Stimulated activated CD8-positive, alpha-beta memory T cell treated with anti-CD3 and anti-CD28 coated beads, Interleukin-7, amount 100 ng/mL, for 1 hour (primary cell): ENCODE results near the gene EPHA8.

Experiments used
- DNase-seq, 2 donors: peaks; one replicate each; pipeline ENCODE4 v3.0.0-alpha.2; 2020; ENCODE audit warnings: low read depth in 2 of 2

EPHA8 gene

DNA sequence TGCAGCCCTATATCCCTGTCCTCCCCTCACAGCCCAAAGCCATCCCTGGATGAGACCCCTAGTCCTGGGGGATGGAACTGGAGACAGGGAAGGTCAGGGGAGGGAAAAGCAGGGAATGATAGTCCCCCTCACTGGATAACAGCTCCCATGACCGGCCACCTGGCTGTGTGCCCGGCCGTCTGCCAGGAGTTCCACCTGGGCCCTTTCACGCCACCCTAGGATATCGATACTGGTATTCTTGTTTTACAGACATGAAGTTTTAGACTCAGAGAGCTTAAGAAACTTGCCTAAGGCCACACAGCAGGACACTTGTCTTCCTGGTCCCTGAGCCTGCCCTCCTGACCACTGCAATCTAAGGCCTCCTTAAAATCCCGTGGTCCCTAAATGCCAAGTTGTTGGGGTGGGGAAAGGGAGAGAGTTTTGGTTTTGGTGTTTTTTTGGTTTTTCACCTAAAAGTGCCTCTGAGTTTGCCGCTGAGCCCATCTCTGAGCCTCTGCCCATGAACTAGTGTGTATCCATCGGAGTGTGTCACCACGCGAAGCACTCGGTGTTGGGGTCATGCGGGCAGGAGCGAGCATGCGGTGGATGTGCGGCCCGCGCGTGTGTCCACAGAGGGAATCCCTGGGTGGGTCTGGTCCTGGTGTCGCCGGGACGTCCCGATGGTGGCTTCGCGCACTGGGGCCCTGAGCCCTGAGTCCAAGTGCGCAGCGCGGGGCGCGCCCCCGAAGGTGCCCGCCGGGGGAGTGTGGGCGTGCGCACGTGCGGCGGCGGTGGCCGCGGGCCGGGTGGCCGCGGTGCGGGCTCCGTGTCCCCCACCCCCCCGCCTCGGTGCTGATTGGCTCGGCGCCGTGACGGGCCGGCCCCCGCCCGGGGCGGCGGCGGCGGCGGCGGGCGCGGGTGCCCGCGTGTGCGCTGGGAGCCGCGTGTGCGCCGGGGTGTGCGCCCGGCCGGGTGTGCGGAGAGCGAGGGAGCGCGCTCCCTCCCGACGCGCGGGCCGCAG, at the start of gene EPHA8:
EPHA8 (plus strand) TSS at position 906 of the 1,000 bp plus-strand sequence. CDS start 147 bp downstream, outside the sequence.
- DNase-seq, result no peak

DNA sequence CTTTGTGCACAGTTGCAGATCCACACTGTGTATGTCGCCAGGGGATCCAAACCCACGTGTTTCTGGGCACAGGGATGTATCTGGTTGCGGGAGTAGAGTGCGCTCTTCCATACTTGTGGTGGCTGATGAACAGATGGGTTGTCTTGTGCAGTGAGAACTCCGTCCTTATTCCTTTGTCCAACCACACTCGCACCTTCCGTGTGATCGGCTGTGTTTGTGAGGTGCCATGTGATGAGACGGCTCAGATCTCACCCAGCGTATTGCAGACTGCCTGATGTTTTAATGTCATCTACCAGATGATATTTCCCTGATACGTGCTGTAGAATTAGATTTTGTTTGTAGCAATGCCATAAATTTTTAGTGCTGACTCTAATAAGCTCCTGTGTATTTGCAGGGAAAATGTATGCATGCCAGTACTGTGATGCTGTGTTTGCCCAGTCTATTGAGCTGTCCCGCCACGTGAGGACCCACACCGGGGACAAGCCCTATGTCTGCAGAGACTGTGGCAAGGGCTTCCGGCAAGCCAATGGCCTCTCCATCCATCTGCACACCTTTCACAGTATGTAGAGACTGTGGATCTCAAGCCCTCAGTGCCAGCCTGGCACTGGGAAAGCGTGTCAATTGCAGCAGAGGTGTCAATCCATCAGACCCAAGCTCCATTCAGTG, 46.2 kb upstream of the EPHA8 start:
- no peak for DNase-seq

DNA sequence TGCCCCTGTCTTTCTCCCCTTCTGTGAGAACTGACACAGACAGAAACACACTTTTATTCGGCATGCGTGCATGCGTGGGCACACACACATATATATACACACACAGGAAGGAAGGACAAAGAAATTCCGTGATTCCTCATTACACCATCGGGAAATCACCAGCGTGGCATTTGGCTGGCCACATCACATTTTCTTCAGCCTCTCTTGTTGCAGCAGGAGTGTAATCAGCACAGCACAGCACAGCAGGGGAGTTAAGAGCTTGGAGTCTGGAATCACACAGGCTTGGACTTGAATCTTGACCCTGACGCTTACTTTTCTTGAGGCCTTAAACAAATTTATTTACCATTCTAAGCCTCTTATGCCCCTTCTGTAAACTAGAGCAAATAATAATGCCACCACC, 45.3 kb upstream of the EPHA8 start:
- DNase-seq, result no peak

DNA sequence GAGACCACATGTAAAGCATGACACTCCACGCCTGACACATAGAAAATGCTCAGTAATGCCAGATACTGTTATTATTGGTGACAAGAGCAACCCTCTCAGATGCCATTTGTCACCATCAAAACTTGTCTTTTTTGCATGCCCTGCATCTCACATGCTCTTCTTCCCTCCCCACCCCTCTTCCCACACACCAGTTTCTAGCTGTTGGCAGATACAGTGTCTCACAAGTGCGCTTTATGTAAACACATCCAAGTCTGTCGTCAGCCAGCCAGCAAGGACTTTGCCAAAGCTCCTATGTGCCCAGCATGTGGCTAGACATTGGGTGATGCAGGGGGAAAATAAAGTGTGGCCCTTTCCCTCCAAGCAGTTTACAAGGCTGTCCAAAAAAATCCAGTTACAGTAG, 44.9 kb upstream of the EPHA8 start:
- no peak for DNase-seq

DNA sequence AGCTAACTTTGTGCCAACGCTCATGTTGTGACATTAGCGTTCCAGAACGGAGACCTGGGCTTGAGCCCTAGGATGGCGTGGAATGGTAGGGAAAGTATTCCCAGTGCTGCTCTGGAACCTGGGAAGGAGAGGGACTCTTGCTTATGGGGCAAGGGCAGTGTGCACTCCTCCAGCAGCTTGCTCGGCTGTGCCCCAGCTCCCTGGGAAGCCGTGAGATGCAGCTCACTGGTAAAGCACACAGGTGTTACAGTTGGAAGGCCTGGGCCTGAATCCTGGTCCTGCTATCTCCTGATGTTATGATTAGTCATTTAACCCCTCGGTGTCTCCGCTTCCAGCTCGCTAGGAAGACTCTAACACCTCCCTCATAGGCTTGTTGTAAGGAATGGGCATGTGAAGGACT, 42.4 kb upstream of the EPHA8 start:
- DNase-seq, result no peak

DNA sequence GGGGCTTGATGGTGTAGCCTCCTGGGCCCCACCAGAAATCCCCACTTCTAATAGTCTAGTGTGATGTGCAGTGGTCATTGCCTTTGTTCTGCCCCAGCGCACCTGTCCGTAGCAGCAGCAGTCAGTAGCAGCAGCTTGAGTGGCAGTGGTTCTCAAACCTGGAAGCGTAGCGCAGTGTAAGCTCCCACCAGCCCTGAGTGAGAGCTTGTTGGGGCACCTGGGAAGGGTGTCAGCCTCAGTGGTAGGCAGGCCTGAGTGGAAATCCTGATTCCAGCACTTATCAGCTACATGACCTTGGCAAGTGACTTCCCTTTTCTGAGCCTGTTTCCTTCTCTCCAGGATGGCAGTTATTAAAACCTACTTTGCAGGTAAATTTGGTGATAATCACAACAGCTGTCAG, 41.6 kb upstream of the EPHA8 start:
- no peak for DNase-seq

DNA sequence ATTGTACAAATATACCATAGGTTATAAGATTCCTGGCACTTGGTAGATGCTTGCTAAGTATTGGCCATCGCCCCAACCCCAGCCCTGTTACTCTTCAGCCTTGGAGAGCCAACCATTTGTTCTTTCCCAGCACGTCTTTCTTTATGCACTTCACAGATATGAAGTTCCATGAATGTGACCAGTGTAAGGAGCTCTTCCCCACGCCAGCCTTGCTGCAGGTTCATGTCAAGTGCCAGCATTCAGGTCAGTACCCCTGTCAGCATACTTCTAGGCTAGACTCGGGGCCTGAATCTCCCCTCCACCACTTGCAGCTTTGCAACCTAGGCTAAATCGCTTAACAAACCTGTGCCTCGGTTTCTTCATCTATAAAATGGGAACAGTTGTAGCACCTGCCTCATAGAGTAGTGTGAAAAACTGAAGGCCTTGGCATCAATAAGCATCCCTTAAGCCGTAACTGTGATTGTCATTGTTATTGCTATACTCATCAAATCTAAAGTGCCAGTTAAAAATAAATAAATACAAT, 41.0 kb upstream of the EPHA8 start:
- no peak for DNase-seq

DNA sequence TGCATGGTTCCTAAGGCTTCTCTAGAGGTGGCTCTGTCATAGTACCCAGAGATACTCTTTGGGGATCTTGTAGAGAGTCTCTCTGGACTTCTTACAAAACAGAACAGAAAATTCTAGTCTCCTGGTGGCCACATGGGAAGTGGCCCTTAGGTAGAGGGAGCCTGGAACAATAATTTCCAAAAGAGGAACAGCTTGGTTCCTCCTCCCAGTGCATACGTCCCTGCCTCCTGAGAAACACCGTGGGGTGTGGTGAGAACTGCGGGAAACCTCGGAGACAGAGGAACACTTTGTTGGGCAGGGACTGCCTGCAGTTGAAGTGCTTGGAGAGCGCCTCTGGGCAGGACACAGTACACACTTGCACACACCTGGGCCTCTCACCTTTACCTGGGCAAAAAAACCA, 38.8 kb upstream of the EPHA8 start:
- no peak for DNase-seq

DNA sequence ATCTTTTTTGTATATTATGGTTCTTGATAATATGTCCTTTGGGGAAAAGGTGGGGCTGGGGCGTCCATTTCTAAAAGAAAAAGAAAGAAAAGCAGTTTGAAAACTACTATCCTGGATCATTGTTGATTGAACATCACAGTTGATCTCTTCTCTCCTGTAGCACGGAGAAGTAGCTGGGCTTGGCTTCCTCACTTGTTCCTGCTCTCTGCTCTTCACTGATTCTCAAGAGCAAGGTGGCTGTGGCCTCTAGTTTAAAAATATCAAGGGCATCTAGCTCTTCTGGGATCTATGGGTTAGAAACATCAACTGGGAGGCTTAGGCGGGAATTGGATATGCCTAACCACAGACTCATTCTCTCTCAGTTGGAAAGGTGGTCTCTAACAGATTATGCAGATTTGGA, 38.1 kb upstream of the EPHA8 start:
- DNase-seq, result no peak

DNA sequence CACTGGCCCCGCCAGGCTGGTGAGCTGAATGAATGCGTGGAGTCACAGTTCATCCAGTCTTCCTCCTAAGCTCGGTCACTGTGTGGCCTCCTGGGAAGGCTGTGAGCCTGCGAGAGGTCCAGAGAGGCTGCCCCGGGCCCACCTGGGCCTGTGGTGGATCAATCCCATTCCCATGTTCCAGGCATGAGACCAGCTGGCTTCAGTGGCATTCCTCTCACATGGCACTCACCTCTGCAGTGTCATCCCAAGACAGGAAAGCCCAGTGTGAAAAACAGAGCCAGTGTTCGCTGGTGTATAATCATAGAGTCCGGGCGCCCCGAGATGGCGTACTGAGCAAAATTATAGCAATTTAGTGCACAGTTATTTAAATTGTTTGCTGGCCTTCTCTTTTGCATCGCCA, 37.6 kb upstream of the EPHA8 start:
- DNase-seq, result no peak

DNA sequence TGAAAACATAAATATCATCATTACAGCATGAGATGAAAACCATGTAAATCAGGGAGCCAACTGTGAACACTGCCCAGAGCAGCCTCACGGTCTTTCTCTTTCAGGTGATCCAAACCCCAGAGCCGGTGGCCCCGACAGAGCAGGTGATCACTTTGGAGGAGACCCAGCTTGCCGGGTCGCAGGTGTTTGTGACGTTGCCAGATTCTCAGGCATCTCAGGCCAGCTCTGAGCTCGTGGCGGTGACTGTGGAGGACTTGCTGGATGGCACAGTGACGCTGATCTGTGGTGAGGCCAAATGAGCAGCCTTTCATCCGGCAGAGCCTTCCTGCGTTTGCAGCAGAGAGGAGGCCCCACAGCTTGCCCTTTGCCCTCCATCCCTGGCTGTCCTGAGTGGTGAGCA, 37.2 kb upstream of the EPHA8 start:
- no peak for DNase-seq

DNA sequence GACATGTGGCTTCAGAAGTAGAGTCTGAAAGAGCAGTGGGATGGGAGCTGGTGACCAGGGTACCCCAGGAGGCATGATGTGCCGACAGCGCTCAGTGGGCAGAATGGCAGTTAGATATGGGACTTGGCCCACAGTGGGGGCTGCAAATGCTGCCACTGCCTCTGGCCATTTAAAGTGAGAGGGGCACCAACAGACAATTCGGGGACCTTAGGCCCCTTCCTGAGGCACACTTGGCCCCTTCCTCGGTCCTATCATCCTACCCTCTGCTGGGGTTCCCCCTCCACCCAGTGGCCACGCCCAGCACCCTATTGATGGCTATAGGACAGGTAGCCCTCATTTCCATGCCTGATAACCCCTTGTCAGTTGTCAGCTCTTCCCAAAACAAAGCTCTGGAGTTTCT, 36.6 kb upstream of the EPHA8 start:
- no peak for DNase-seq

DNA sequence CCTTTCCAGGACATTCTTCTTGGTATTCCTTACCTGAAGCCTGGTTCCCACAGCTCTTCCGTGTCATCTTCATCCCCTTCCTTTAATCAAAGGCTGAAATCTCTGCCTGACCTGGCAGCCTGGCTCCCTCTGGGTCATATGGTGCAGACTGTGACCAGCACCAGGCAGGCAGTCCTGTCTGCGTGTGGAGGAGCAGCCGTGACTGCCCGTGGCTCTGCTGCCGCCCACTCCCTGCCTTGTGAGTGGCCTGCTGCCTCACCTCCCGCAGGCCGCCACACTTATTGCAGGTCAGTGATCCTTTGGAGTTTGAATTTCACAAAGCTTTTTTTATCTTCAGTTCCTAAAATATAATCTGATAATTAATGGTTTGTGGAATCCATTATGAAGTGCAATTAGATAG, 36.2 kb upstream of the EPHA8 start:
- no peak for DNase-seq

DNA sequence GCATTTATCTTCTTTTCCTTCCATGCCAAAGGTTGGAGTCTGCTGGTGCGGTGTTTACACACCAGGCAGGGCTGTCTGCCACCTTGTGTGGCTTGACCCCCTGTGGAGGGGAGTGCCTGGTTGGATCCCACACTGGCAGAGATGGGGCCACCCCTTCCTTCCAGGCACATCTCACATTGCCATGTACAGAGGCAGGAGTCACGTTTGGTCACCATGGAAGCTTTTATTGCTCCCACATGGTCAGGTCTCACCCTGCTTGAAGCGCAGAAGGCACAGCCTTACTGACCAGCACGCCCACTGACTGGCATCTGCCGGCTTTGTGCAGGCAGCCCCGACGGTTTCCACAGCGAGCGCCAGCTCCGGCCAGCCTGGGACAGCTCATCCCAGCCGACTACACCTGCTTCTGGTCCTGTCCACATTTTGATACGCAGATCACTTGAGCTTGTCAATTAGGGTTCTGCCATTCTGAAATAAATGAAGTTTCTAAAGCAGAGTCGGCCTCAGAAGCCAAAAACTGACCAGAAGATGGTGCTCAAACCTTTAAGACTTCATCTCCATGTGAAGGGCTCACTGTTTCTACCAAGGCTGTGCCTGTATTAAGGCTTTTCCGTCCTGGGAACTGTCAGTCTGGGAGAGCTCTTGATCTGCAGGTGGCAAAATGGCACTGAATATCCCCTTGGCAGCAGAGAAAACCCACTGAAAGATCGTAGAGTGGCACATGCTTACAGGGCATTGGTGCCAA, 35.6 kb upstream of the EPHA8 start:
- DNase-seq, result no peak

DNA sequence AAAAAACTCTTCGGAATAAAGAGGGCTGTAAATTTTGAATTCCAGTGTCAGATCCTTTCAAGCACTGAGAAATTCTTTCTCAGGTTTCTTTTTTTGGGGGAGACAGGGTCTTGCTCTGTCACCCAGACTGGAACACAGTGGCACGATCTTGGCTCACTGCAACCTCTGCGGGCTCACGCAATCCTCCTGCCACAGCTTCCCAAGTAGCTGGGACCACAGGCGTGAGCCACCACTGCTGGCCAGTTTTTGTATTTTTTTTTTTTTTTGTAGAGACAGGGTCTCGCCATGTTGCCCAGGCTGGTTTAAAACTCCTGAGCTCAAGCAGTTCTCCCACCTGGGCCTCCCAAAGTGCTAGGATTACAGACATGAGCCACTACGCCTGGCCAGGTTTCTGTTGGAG, 34.8 kb upstream of the EPHA8 start:
- no peak for DNase-seq

DNA sequence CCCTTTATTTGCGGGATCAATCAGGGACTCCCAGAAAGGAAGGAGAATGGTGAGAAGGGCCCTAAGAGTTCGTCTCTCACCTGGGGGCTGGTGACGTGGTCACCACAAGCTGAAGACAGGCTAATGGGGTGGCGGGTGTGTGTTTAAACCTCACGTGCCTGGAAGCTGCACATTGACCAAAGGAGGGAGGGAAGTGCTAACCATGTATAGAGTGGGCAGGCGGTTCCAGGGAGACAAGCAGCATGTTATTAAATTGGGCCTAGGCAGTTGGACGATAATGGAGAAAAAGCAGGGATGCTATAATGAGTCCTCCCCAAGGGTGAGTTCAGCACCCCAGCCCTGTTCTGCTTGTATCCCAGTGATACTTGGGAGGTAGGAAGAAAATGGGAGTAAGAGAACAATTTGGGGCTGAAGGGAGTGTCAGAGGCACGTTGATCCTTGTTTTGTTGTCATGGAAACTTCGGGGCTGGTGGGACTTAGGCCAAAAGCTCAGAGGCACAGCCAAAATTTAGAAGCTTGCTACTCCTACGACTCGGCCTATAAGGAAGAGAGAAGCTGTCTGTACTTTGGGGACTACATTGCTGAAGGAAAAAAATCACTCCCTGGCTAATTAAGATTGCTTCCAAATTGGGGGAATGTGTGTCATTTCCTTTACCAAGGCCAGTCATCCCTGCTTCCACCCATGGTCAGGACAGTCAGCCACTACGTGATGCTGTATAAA, 33.2 kb upstream of the EPHA8 start:
- no peak for DNase-seq

DNA sequence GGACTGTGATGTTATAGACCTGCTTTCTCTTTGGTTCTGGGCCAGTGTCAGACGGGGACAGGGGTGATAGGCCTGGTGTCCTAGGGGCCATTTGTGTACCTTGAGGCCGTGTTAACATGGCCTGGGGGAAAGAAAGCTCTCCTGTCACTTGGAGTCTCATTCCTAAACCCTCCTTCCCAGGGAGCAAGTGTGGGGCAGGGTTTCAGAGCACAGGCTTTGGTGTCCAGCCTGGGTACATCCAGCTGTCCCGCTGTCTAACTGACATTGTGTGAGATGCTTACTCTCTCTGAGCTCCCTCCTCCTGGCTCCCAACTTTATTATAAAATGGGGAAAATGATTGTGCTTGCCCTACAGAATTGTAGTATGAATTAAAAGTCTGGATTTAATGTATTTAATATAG, 32.6 kb upstream of the EPHA8 start:
- DNase-seq, result no peak

DNA sequence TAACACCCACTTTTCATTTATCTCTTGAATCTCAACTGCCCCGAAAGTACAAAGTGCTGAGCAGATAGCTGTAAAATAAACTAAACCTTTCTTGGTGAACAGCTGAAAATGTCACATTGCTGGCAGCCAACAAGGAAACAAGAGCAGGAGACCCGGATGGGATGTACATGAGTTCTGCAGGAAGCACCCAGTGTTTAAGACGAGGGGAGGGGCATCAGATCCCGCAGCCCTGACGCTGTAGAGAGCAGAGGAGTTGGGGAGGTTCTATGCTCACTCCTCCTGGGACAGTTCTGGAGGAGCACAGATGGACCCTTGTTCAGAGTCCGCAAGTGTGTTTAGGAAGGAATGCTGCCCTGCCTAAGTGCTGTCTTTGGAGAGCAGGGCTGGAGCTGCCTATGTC, 32.0 kb upstream of the EPHA8 start:
- DNase-seq, result no peak

DNA sequence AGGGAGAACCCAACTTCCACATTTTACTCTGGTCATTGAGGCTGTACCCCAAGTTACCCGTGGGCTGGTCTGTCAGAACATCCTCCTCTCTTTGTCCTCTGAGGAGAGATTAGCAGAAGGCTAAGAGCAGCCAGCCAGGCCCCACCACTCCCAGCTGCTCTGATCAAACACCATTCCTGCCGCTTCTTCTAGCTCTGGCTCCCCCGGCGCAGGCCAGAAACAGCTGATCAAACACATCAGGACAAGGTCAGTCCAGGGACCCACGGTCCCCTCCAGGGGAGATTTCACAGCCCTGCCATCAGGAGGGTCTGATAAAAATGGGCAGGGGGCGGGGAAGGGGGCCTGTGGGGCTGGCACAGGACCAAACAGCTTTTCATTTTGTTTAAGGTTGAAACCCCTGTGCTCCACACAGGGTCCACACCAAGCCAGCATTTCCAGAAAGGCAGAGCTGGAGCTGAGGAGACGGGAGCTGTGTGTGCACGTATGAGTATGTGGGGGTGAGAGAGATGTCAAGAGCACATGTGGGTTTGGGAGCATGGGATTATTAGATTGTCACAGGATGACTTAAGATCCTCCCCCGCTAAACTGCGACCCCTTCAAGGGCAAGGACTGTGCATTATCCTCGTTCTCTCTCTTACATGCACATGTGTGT, 29.9 kb upstream of the EPHA8 start:
- DNase-seq, result no peak

DNA sequence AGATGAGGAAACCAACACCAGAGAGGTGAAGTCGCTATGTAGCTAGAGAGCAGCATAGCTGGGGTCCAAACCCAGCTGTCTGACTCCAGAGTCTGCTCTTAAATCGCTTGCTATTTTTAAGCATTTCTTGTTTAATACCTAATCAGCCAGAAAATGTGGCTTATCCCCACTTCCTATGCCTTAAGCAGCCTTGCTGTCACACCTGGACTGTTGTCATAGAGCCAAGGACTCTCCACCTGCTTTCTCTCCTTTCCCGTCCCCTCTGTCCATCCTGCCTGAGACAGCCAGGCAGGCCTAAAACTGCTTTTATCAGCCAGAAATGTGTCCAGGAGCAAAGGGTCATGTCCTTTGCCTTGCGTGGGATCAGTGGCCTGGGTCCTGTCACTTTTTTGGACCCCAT, 28.3 kb upstream of the EPHA8 start:
- no peak for DNase-seq

DNA sequence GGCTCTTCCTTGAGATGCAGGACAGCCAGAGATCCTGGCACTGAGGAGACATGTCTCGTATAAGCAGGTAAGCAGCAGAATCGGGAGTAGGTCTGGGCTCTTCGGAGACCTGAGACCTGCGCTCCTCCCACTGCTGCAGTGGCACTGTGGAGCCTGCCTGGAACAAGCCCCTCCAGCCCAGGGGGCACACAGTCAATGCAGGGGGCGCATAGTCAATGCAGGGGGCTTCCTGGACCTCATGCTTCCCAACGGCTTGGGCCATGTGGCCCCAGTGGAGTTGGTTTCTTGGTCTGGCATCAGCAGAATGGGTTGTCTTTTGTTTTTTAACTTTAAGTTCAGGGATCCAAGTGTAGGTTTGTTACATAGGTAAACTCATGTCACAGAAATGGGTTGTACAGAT, 27.9 kb upstream of the EPHA8 start:
- no peak for DNase-seq
